ENCODE results near the gene MRC2.

DNA sequence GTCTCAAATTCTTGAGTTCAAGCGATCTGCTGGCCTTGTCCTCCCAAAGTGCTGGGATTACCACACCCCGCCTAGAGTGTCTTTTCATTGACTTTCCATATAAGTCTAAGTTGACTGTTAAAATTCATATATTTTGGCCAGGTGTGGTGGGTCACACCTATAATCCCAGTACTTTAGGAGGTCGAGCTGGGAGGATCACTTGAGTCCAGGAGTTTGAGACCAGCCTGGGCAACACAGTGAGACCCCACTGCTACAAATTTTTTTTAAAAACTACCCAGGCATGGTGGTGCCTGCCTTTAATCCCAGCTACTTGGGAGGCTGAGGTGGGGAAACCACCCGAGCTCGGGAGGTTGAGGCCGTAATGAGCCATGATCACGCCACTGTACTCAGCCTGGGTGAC lies 21.9 kb upstream of the MRC2 start:
- TF ChIP-seq, protein P1, sequence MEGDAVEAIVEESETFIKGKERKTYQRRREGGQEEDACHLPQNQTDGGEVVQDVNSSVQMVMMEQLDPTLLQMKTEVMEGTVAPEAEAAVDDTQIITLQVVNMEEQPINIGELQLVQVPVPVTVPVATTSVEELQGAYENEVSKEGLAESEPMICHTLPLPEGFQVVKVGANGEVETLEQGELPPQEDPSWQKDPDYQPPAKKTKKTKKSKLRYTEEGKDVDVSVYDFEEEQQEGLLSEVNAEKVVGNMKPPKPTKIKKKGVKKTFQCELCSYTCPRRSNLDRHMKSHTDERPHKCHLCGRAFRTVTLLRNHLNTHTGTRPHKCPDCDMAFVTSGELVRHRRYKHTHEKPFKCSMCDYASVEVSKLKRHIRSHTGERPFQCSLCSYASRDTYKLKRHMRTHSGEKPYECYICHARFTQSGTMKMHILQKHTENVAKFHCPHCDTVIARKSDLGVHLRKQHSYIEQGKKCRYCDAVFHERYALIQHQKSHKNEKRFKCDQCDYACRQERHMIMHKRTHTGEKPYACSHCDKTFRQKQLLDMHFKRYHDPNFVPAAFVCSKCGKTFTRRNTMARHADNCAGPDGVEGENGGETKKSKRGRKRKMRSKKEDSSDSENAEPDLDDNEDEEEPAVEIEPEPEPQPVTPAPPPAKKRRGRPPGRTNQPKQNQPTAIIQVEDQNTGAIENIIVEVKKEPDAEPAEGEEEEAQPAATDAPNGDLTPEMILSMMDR (IDR thresholded peaks at IDR 0.05; ENCODE audit: low read length) = no peak
- TF ChIP-seq EZH2phosphoT487 (IDR thresholded peaks at IDR 0.05; ENCODE audit: low read length) = no peak

All from MM.1S (cell line).